Measurements from ENCODE around the gene CD55. TPM values are rescaled to one million over a fixed set of nuclear protein-coding genes. Genes with fewer than 3 reads are reported as not detected.

The CD55 gene
- total RNA-seq, 1 donor from 2014 or later, result 133 TPM

DNA sequence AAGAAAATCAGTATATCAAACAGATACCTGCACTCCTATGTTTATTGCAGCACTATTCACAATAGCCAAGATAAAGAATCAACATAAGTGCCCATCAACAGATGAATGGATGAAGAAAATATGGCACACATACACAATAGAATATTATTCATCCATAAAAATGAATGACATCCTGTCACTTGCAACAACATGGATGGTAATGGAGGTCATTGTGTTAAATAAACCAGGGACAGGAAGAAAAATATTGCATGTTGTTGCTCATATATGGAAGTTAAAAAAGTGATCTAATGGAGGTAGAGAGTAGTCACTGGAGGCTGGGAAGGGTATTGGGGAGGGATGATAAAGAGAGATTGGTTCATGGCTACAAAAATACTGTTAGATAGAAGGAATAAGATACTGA is 67.2 kb downstream of the CD55 start:
- DNase-seq, result no peak
- Mint-ChIP-seq H3K4me3 (no peak overlapping the region), H3K27ac (no peak overlapping the region), H3K4me1 (peaks cover 8% of the 10 kb centered on the region), H3K36me3 (ENCODE audit: low read depth) (peaks cover 8% of the 10 kb centered on the region), H3K9me3 (peaks cover 33% of the 10 kb centered on the region), H3K27me3 (no peaks in the 10 kb centered on the region)
- intact Hi-C loops (cut with micrococcal nuclease), result no loop called here

DNA sequence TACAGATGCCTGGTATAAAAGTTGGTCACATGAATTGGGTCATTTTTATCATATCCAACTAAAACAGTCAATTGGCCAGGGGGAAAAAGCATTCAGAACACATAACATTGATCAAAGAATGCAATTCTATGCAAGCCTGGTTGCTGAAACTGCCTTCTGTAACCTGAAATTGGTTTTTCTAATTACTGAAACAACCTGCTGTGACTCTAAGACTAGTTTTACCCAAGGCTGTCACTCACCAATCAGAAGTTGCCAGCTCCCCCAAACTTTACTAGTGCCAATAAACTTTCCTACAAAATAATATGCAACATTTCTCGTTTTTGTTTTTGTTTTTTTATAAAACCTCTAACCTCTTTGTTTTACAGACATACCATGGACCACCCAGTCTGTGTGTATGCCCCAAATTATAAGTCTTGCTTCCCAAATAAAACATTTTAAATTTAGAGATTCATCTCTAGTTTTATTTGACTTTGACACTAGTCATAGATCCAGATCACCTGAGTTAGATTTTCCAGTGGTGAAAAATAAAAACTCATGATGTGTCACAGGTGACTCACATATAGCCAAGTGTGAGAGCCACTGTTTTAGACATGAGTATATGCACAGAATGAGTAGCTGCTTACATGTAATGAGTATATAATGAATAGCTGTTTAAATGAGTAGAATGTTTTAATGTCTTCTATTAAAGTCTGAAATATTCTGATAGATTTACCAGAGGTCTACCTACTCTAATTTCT is 68.4 kb downstream of the CD55 start:
- H3K36me3 Mint-ChIP-seq (ENCODE audit: low read depth), result peaks cover 8% of the 10 kb centered on the region
- peak overlapping the region; percentile 82 for H3K27ac Mint-ChIP-seq
- H3K4me3 Mint-ChIP-seq, result no peak overlapping the region
- H3K27me3 Mint-ChIP-seq, result no peaks in the 10 kb centered on the region
- intact Hi-C loops (cut with micrococcal nuclease), result loop anchor here (1.0 to 2.0 kb wide), 8 partner anchors 15 to 339 kb away; partner anchors contain the start of genes CD55 and YOD1
- peaks cover 29% of the 10 kb centered on the region for H3K9me3 Mint-ChIP-seq
- DNase-seq, result no peak
- peaks cover 8% of the 10 kb centered on the region for H3K4me1 Mint-ChIP-seq

DNA sequence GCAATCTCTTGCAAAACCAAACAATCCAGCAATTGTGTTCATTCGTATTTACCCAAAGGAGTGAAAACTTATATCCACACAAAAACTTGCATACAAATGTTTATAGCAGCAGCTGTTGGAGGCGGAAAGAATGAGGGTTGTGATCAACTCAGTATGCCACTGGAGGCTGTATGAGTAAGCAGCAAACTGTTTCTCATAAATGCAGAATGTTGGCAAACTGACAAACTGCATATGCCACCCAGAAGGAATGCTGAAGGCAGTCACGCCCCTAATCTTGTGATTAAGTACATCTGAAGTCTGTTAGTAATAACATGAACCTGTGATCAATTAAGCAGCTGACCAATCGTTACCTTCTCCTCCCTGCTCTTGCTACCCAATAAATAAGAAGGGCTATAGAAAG is 72.1 kb downstream of the CD55 start:
- no peak for DNase-seq

DNA sequence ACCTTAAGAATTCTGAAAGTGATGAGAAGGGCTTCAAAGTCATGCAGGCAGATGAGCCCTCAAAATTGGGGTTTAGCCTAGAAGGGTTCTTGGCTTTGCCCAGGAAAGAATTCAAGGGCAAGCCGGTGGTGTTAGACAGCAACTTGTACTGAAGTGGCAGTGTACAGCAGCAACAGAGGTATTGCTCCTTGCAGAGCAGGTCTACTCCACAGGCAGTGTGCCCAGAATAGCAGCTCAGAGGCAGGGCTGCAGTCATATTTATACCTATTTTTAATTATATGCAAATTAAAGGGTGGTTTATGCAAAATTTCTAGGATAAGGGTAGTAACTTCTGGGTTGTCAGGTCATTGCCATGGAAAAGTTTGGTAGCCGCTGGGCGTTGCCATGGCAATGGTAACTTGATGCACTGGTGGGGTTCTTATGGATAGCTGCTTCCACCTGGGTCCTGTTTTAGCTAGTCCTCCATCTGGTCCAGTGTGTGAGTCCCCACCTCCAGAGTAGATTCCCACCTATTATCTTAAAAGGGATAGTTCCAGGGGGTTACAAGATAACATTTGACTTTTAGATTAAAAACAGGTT is 74.8 kb downstream of the CD55 start:
- intact Hi-C loops (cut with micrococcal nuclease), result no loop called here
- peaks cover 15% of the 10 kb centered on the region for H3K9me3 Mint-ChIP-seq
- DNase-seq, result no peak
- H3K27ac Mint-ChIP-seq, result no peak overlapping the region
- H3K4me1 Mint-ChIP-seq, result peaks cover 8% of the 10 kb centered on the region
- H3K36me3 Mint-ChIP-seq (ENCODE audit: low read depth), result no peaks in the 10 kb centered on the region
- H3K4me3 Mint-ChIP-seq, result no peak overlapping the region
- H3K27me3 Mint-ChIP-seq, result peaks cover 2% of the 10 kb centered on the region

More for the DNA sequence above, 72.1 kb downstream of the CD55 start:
- H3K4me1 Mint-ChIP-seq, result peaks cover 13% of the 10 kb centered on the region
- intact Hi-C loops (cut with micrococcal nuclease), result no loop called here
- peaks cover 10% of the 10 kb centered on the region for H3K9me3 Mint-ChIP-seq
- no peaks in the 10 kb centered on the region for H3K36me3 Mint-ChIP-seq (ENCODE audit: low read depth)
- no peak overlapping the region for H3K4me3 Mint-ChIP-seq
- peaks cover 2% of the 10 kb centered on the region for H3K27me3 Mint-ChIP-seq
- no peak overlapping the region for H3K27ac Mint-ChIP-seq

- intact Hi-C loops (cut with micrococcal nuclease), result no loop called here
- Mint-ChIP-seq H3K27ac (no peak overlapping the region), H3K36me3 (ENCODE audit: low read depth) (no peaks in the 10 kb centered on the region), H3K9me3 (peaks cover 11% of the 10 kb centered on the region), H3K27me3 (peaks cover 2% of the 10 kb centered on the region), H3K4me3 (no peak overlapping the region), H3K4me1 (peaks cover 5% of the 10 kb centered on the region)
- DNase-seq, result no peak
These were observed 76.0 kb downstream of the CD55 start for GRCh38 chr1:207397525-207397926.

DNA sequence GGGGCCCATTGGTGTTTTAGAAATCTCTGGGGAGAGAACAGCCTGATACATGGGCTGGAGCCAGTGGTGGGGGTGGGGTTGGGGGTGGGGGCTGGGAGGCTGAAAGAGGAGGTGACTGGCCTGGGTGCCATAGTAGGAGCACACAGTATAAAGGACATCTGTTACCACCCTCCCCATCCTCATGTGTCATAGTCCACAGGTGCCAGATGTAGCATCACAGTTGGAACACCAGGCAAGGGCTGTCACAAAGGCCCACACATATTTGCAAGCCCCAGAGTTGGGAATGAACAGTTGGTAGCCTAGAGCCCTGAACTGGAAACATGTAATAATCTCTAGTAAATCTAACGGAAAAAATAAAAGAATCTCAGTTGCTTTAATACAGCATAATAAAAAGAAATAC is 77.5 kb downstream of the CD55 start:
- H3K4me3 Mint-ChIP-seq, result no peak overlapping the region
- peaks cover 2% of the 10 kb centered on the region for H3K27me3 Mint-ChIP-seq

DNA sequence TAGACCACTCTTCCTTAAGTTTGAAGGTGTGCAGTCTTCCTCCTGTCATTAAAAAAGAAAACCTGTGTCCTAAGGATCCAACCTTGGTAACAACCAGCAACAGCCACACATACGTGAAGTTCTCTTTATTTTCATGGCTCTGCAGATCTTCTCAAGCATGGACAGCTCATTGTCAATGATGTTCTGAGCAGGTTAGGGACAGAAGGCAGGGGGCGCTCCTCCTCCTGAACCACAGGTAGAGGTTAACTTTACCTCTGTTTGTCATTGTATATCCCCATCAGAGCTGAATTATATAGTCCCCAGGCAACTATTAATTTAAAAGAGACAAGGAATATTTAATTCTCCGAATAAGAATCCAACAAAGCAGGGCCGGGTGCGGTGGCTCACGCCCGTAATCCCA is 80.1 kb downstream of the CD55 start:
- peaks cover 12% of the 10 kb centered on the region for H3K4me1 Mint-ChIP-seq
- H3K36me3 Mint-ChIP-seq (ENCODE audit: low read depth), result no peaks in the 10 kb centered on the region
- no peak overlapping the region for H3K27ac Mint-ChIP-seq
- H3K4me3 Mint-ChIP-seq, result no peak overlapping the region
- intact Hi-C loops (cut with micrococcal nuclease), result loop anchor here (10.0 kb wide), 1 partner anchor 477 kb away; the partner anchor contains the start of gene FCMR
- DNase-seq, result no peak
- H3K9me3 Mint-ChIP-seq, result peaks cover 8% of the 10 kb centered on the region
- H3K27me3 Mint-ChIP-seq, result no peaks in the 10 kb centered on the region

More for the DNA sequence above, 77.5 kb downstream of the CD55 start:
- peaks cover 11% of the 10 kb centered on the region for H3K9me3 Mint-ChIP-seq
- intact Hi-C loops (cut with micrococcal nuclease), result no loop called here
- H3K4me1 Mint-ChIP-seq, result peaks cover 5% of the 10 kb centered on the region
- no peak overlapping the region for H3K27ac Mint-ChIP-seq
- DNase-seq, result no peak
- no peaks in the 10 kb centered on the region for H3K36me3 Mint-ChIP-seq (ENCODE audit: low read depth)

DNA sequence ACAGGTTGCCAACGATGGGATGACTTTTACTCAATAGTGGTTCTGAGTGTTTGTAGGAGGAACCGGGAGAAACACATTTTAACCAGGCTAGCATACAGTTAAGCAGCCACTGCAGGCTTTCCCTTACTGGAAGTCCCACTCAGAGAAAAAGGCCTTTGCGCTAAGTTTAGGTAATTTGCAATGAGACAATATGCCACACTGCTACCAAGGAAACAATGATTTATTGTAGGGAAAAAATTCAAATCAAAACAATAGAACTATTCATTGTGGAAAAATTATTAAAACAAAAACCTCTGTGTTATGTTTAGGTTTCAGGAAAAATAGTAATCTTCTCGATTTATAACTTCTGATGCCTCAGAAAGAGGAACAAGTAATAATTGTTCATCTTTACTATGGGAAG is 81.3 kb downstream of the CD55 start:
- no peak for DNase-seq
- Mint-ChIP-seq H3K4me3 (no peak overlapping the region), H3K27ac (no peak overlapping the region), H3K36me3 (ENCODE audit: low read depth) (no peaks in the 10 kb centered on the region), H3K27me3 (no peaks in the 10 kb centered on the region), H3K9me3 (peaks cover 8% of the 10 kb centered on the region), H3K4me1 (peaks cover 12% of the 10 kb centered on the region)
- intact Hi-C loops (cut with micrococcal nuclease), result loop anchor here (10.0 kb wide), 1 partner anchor 478 kb away; the partner anchor contains the start of gene FCMR

- H3K9me3 Mint-ChIP-seq, result peaks cover 8% of the 10 kb centered on the region
- no peaks in the 10 kb centered on the region for H3K27me3 Mint-ChIP-seq
- H3K4me3 Mint-ChIP-seq, result no peak overlapping the region
- intact Hi-C loops (cut with micrococcal nuclease), result loop anchor here (1.0 to 10.0 kb wide), 6 partner anchors 14 to 480 kb away; partner anchors contain the start of genes CD55 and FCMR
- no peak overlapping the region for H3K27ac Mint-ChIP-seq
- DNase-seq, result peak; percentile 69
- peaks cover 18% of the 10 kb centered on the region for H3K4me1 Mint-ChIP-seq
- no peaks in the 10 kb centered on the region for H3K36me3 Mint-ChIP-seq (ENCODE audit: low read depth)
These were observed 83.5 kb downstream of the CD55 start for GRCh38 chr1:207404849-207405525.

DNA sequence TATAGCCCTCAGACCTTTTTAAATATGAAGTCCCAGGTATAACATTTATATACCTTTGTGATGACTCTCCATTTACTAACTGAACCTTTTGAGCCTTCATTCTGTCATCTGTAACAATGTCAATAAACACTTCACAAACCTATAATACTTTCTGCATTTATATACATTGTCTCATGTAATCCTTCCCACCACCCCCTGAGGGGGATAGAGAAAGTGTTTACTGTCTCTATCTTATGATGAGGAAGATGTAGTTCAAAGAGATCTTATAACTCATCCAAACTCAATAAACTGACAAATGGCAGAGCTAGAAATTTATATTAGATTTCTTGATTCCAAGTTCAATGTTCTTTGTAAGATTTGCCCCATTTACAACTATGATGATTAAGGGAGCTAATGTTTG is 84.3 kb downstream of the CD55 start:
- Mint-ChIP-seq H3K27me3 (no peaks in the 10 kb centered on the region), H3K27ac (no peak overlapping the region), H3K36me3 (ENCODE audit: low read depth) (no peaks in the 10 kb centered on the region), H3K4me3 (no peak overlapping the region), H3K9me3 (peaks cover 1% of the 10 kb centered on the region), H3K4me1 (peaks cover 18% of the 10 kb centered on the region)
- DNase-seq, result no peak
- intact Hi-C loops (cut with micrococcal nuclease), result loop anchor here (1.0 to 10.0 kb wide), 6 partner anchors 15 to 481 kb away; partner anchors contain the start of genes CD55 and FCMR

DNA sequence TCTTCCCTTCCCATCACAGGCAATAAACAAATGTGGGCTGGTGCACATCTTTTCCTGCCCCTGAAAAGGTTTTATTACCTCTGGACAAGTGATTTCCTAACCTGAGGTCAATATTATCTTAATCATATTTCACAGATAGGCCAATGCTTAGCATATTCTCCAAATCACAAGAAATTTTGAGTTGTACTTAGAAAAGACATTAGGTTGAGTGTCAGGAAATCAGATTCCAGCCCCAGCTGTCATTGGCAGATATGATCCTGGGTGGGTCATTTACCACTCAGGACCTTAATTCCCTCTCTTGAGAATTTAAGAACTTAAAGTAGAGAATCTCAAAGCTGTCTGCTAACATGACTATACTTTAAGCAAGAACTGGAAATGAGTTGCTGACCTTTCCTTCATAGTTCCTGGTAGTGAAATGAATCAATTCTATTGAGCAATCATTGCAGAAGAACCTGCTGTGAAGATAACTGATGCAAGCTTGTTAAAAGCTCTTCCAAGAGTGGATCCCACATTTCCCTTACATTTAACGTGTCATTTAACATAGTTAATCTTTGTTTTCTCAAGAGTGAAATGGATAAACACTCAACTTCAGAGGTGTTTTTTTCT is 86.3 kb downstream of the CD55 start:
- Mint-ChIP-seq H3K27ac (peak overlapping the region; percentile 20), H3K4me3 (no peak overlapping the region), H3K9me3 (no peaks in the 10 kb centered on the region), H3K27me3 (no peaks in the 10 kb centered on the region), H3K36me3 (ENCODE audit: low read depth) (no peaks in the 10 kb centered on the region), H3K4me1 (peaks cover 31% of the 10 kb centered on the region)
- no peak for DNase-seq
- intact Hi-C loops (cut with micrococcal nuclease), result loop anchor here (1.0 to 10.0 kb wide), 3 partner anchors 44 to 483 kb away; partner anchors contain the start of gene FCMR
